Activated naive CD4-positive, alpha-beta T cell treated with anti-CD3 and anti-CD28 coated beads for 36 hours (primary cell): Measurements from ENCODE around the gene WDR44. TPM values are rescaled to one million over a fixed set of nuclear protein-coding genes. Genes with fewer than 3 reads are reported as not detected.

ENCODE experiments used
- CTCF ChIA-PET: fragments of 350-600 bp; sonication (Branson Sonifier 250); formaldehyde crosslinking; loops from one replicate; lab custom pipeline; 2021; ENCODE audit warnings: antibody characterized with exemption; lab: Charles Lee
- DNase-seq: peaks from one replicate; pipeline ENCODE4 v3.0.0-alpha.2; 2020
- H3K27ac Mint-ChIP-seq: one replicate; pipeline ENCODE4 v1.8.0; 2021; ENCODE audit warnings: mild to moderate bottlenecking, mixed read lengths
- H3K27me3 Mint-ChIP-seq: one replicate; pipeline ENCODE4 v1.8.0; 2021; ENCODE audit warnings: low read depth, mixed read lengths
- H3K36me3 Mint-ChIP-seq: one replicate; pipeline ENCODE4 v1.8.0; 2021; ENCODE audit warnings: low read depth, mixed read lengths
- H3K4me1 Mint-ChIP-seq: one replicate; pipeline ENCODE4 v1.8.0; 2021; ENCODE audit warnings: low read depth, mixed read lengths
- H3K4me3 Mint-ChIP-seq: one replicate; pipeline ENCODE4 v1.8.0; 2021; ENCODE audit warnings: mild to moderate bottlenecking, moderate library complexity, mixed read lengths
- H3K9me3 Mint-ChIP-seq: one replicate; pipeline ENCODE4 v1.8.0; 2021; ENCODE audit warnings: mixed read lengths
- intact Hi-C: fragments of 100-400 bp; cut with micrococcal nuclease; formaldehyde crosslinking; loops from one replicate; pipeline ENCODE4 v1.15.1; 2023
- total RNA-seq, 2 experiments: library from RNA; stranded (reverse); gene quantifications; one replicate each; pipeline ENCODE4 v1.2.3, GENCODE V29; 2021

Gene WDR44
- total RNA-seq, 2 experiments from 2014 or later: 4.0 to 5.4 TPM

DNA sequence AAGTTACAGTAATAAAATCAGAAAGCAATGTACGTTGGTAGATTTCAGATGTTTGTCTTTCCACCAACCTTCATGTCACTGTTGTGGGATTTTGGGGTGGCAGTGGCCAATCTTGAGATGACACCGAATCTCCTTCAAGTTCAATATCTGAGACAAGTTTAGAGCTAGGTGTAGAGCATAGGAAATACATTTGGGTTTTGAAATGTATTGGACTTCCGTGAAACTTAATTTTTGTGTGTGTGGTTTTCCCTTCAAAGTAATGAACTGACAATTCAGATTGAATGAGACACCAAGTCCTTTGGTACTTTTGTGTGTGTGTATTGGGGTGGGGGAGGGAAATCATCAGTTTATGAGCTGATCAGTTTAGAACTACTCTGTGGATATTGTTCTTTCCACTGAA lies 1.8 kb downstream of the WDR44 start:
- H3K4me3 Mint-ChIP-seq: peak overlapping the region; percentile 97
- peak overlapping the region; percentile 30 for H3K27ac Mint-ChIP-seq
- no peak for DNase-seq
- H3K9me3 Mint-ChIP-seq: no peaks in the 10 kb centered on the region
- peaks cover 41% of the 10 kb centered on the region for H3K4me1 Mint-ChIP-seq
- intact Hi-C loops: loop anchor here (1.0 to 5.0 kb wide), 4 partner anchors 76 to 890 kb away; partner anchors contain the start of gene PGRMC1
- peaks cover 1% of the 10 kb centered on the region for H3K36me3 Mint-ChIP-seq
- no peaks in the 10 kb centered on the region for H3K27me3 Mint-ChIP-seq
- CTCF ChIA-PET: interaction anchor here (0.7 to 1.5 kb wide), 2 partner anchors 254 to 313 kb away, joined by 3 to 5 read pairs; no protein-coding TSS in a partner anchor

DNA sequence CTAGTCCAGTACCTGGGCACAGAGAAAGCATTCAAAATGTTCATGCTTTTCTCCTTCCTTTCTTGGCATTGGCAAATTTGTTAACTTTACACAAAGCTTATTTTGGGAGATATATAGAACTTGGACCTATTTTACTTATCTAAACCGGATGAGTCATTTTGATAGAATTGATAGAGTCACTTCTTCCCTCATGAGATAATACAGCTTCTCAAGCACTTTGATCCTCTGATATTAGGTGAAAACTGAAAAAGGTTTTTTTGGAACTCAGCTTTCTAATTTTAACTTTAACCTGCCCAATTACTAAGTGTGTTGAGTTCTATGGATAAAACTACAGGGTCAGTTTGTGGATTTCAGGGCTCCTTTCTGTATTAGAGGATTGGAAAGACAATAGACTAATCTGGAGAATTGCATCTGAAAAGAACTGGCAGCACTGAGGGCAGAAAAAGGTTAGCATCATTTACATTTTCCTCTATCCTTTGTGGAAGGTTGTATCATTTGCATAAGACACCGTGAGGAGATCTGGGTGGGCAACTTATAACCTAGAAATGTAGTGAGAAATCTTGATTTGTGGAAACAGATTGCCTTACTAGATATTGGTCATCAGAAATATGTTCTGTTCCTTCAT lies 2.4 kb downstream of the WDR44 start:
- intact Hi-C loops: loop anchor here (5.0 kb wide), 2 partner anchors 629 to 889 kb away; partner anchors contain the start of gene PGRMC1
- Mint-ChIP-seq H3K36me3 (peaks cover 1% of the 10 kb centered on the region), H3K27ac (peak overlapping the region; percentile 30), H3K4me3 (peak overlapping the region; percentile 97), H3K27me3 (no peaks in the 10 kb centered on the region), H3K9me3 (no peaks in the 10 kb centered on the region), H3K4me1 (peaks cover 47% of the 10 kb centered on the region)
- no peak for DNase-seq
- CTCF ChIA-PET: interaction anchor here (0.7 to 1.5 kb wide), 2 partner anchors 253 to 312 kb away, joined by 3 to 5 read pairs; no protein-coding TSS in a partner anchor

DNA sequence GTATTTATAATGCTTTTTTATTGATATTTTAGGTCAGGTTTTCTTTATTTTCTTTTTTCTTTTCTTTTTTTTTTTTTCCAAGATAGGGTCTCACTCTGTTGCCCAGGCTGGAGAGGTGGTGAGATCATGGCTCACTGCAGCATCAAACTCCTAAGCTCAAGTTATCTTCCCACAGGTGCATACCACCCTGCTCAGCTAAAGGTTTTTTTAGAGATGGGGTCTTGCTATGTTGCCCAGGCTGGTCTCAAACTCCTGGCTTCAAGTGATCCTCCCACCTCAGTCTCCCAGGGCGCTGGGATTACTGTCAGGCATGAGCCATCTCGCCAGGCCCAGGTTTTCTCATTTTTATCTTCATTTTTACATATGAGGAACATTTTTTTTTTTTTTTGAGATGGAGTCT lies 3.3 kb downstream of the WDR44 start:
- Mint-ChIP-seq H3K4me3 (no peak overlapping the region), H3K27ac (no peak overlapping the region), H3K4me1 (peaks cover 51% of the 10 kb centered on the region), H3K9me3 (no peaks in the 10 kb centered on the region), H3K36me3 (peaks cover 1% of the 10 kb centered on the region), H3K27me3 (no peaks in the 10 kb centered on the region)
- CTCF ChIA-PET: interaction anchor here (0.6 to 1.5 kb wide), 3 partner anchors 35 to 252 kb away, joined by 3 to 5 read pairs (median 4); no protein-coding TSS in a partner anchor
- intact Hi-C loops: loop anchor here (5.0 kb wide), 2 partner anchors 628 to 888 kb away; partner anchors contain the start of gene PGRMC1
- no peak for DNase-seq

DNA sequence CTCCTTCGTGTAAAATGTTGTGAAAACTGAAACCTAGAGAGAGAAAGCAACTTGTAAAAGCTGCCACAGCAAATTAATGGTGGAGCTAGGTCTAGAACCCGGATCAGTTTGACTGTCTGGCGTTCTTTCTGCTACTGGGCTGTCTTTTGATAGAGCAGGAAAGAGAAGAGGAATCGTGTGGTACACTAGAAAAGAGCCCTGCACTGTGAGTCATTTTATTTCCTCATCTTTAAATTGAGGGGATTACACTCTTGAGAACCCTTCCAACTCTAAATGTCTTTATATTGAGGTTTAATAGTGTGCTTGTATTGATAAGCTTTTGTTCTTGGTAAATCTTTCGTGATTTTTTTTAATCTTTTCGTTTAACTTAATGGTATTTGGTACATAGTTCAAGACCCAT lies 4.3 kb downstream of the WDR44 start:
- no peak overlapping the region for H3K27ac Mint-ChIP-seq
- peaks cover 58% of the 10 kb centered on the region for H3K4me1 Mint-ChIP-seq
- peaks cover 1% of the 10 kb centered on the region for H3K36me3 Mint-ChIP-seq
- DNase-seq: no peak
- H3K27me3 Mint-ChIP-seq: no peaks in the 10 kb centered on the region
- CTCF ChIA-PET: no interaction called here
- no peaks in the 10 kb centered on the region for H3K9me3 Mint-ChIP-seq
- no peak overlapping the region for H3K4me3 Mint-ChIP-seq
- intact Hi-C loops: no loop called here

DNA sequence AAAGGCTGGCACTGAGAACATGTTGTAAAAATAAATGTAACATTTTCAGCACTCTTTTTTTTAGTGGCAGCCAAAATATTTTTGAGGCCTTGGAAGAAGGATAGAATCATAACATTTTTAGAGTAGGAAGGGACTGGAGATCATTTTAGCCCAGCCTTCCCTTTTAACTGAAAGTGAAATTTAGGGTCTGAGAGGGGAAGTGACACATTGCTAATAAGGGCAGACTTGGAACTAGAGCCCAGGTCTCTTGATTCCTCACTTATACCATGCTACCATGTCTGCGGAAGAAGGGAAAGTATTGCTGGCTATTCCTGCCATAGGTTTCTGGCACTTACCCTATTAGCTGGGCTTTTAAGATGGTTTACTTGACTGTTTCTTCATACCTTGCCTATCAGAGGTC lies 4.8 kb downstream of the WDR44 start:
- H3K27ac Mint-ChIP-seq: no peak overlapping the region
- H3K4me3 Mint-ChIP-seq: no peak overlapping the region
- DNase-seq: no peak
- peaks cover 63% of the 10 kb centered on the region for H3K4me1 Mint-ChIP-seq
- CTCF ChIA-PET: no interaction called here
- intact Hi-C loops: no loop called here
- H3K36me3 Mint-ChIP-seq: peaks cover 1% of the 10 kb centered on the region
- H3K9me3 Mint-ChIP-seq: no peaks in the 10 kb centered on the region
- no peaks in the 10 kb centered on the region for H3K27me3 Mint-ChIP-seq

DNA sequence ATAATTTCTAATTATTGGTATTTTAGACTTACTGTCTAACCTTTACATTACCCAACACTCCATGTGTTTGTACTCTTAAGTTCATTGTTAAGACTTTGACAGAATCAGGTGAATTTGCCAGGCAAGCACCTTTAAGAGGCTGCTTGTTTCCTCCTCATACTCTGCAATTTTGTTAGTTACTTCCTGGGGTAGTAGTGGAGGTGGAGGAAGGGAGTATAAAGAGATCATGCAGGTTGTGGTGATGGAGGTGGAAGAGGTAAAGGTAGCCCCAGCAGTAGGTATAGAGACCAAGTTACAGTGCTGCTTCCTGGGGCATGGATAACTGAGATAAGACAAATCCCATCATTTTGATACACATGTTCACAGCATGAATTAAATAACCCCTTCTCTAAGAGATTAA lies 6.7 kb downstream of the WDR44 start:
- H3K4me3 Mint-ChIP-seq: no peak overlapping the region
- H3K36me3 Mint-ChIP-seq: no peaks in the 10 kb centered on the region
- no peaks in the 10 kb centered on the region for H3K9me3 Mint-ChIP-seq
- H3K27ac Mint-ChIP-seq: no peak overlapping the region
- intact Hi-C loops: no loop called here
- peaks cover 66% of the 10 kb centered on the region for H3K4me1 Mint-ChIP-seq
- no peaks in the 10 kb centered on the region for H3K27me3 Mint-ChIP-seq
- no peak for DNase-seq
- CTCF ChIA-PET: no interaction called here

DNA sequence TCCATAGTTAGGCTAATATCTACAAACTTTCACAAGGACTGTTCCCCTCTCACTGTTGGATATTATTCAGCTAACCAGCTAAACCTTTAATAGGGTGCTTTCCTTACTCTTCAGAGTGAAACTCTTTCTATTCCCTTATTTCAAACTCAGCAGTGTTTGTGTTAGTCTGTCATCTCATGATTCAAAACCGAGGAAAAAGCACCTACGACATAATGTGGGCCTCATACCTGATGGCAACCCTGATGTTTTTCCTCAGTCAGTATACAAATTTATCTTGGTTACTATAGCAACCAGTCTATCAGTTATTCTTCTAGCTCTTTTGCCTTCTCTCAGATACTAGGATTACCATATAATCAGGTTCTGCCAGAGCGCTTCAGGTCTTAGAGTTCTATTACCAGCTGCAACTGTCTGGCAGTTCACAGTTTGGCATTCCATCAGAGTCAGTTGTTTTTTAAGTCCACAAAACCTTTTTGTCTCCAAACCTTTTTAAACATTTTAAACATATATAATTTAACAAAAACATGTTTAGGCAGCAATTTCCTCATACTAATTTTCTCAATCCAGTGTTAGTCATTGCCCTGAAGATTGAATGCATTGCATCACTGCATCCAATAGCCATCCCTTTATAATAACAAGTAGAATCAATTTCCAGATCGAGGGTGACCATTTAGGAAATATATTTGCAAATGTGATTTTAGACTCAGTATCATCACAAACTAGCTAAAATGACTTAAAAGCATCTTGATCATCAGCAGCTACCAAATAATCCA lies 7.4 kb downstream of the WDR44 start:
- Mint-ChIP-seq H3K4me1 (peaks cover 59% of the 10 kb centered on the region), H3K9me3 (no peaks in the 10 kb centered on the region), H3K4me3 (no peak overlapping the region), H3K27me3 (no peaks in the 10 kb centered on the region), H3K27ac (no peak overlapping the region), H3K36me3 (no peaks in the 10 kb centered on the region)
- CTCF ChIA-PET: no interaction called here
- no peak for DNase-seq
- intact Hi-C loops: no loop called here

DNA sequence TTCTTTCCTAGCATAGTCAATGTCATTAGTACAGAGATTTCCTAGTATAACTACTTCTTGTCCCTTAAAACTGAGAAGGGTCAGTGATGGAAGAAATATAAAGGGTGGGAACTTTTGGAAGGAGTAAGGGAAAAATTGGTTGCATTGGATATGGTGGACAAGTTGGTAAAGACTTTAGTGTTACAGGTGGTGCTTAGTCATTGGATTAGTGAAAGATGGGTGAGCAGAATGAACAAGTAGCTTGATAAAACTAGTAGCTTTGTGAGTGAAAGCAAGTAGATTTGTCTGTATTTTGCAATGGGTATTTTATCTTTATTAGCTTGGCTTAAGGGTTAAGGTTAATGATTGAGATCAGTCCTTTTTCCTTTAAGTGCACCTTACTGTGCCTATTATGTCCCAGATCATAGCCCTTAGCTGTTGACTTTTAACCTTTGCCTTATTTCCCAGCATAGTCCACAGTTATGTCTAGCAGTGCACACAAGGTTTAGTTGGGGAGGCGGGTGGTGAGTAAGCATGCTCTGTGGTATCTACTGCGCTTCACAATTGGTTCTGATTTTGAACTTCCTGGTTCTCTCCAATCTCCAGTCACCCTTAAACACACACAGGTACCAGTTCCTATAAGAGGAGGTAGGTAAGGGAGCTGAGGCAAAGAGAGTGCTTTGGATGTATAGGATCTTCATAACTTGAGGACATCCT lies 9.5 kb downstream of the WDR44 start:
- H3K4me3 Mint-ChIP-seq: no peak overlapping the region
- H3K9me3 Mint-ChIP-seq: no peaks in the 10 kb centered on the region
- no peaks in the 10 kb centered on the region for H3K36me3 Mint-ChIP-seq
- DNase-seq: peak; percentile 20
- intact Hi-C loops: no loop called here
- CTCF ChIA-PET: no interaction called here
- no peaks in the 10 kb centered on the region for H3K27me3 Mint-ChIP-seq
- H3K4me1 Mint-ChIP-seq: peaks cover 48% of the 10 kb centered on the region
- H3K27ac Mint-ChIP-seq: no peak overlapping the region

DNA sequence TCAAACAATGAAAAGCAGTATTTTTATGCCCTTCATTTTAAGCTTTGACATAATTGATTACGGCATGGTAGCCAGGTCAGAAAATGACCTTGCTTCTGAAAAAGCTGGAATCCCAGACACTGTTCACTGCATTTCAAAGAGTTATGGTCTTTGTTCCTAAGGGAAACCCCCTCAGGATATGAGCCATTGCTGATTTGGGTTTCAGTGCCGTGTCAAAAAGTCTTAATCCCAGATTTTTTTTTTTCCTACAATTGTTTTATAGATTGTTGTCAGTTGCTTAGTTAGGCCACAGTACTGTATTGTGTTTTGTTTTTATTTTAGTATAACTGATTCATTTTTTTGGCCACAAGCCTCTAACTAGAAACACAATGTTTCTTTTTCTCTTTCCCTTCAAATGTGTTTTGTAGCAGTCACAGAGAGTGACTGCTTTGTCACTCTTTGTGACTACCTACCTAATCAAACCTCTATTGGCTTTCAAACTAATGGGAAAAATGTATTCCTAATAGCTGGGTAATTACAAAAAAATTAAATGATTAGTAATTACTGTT lies 10.3 kb downstream of the WDR44 start:
- peaks cover 50% of the 10 kb centered on the region for H3K4me1 Mint-ChIP-seq
- no peaks in the 10 kb centered on the region for H3K36me3 Mint-ChIP-seq
- H3K4me3 Mint-ChIP-seq: no peak overlapping the region
- intact Hi-C loops: no loop called here
- no peak overlapping the region for H3K27ac Mint-ChIP-seq
- H3K27me3 Mint-ChIP-seq: no peaks in the 10 kb centered on the region
- DNase-seq: no peak
- no peaks in the 10 kb centered on the region for H3K9me3 Mint-ChIP-seq
- CTCF ChIA-PET: interaction anchor here (0.7 kb wide), 1 partner anchor 94 kb away, joined by 3 read pairs; no protein-coding TSS in a partner anchor

DNA sequence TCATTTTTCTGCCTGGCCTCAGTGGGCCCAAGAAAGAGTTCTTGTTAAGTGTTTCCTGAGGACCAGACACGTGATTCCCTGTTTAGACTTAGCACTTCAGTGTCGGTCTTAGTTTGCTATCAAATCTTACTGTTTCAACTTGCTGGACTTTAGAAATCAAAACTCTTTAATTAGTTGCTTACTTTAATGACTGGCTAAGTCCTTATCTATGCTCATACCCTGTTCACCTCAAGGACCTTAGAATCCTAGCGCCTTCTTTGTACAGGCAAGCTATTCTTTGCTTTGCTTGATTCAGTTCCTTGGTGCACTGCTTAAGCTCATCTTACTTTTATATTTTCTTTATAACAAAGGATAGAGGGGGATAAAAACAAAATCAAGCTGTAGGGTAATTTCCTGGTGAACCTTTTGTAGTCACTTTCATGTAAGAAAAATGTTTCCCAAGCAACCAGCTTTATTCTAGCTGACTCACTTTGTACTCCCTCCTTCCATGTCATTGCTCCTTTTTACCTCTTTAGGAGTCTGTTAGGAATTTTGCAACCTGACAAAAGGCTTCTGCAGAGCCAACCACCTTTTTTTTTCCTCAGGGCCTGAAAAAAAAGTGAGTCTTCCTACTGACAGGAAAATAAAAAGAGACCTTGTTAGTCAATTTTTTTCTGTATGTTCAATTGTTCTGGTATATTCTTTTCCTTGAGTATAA lies 14.7 kb downstream of the WDR44 start:
- H3K36me3 Mint-ChIP-seq: no peaks in the 10 kb centered on the region

DNA sequence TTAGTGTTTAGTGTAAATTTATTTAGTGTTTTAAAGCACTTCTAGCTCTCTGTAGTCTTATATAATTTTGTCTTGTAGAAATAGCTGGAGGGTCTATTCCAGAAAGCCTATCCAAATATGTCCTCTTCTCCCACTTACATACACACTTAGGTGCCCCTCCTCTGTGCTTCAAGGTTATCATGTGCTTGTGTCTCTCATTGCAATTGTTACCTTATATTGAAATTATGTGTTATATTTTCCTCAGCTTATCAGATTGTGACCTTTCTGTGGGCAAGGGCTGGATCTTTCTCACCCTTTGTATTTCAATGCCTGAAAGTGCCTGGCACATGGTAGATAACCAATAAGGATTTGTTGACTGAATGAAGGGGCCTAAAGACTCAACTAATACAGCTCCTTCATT lies 18.4 kb downstream of the WDR44 start:
- Mint-ChIP-seq H3K36me3 (peaks cover 4% of the 10 kb centered on the region), H3K4me1 (peaks cover 24% of the 10 kb centered on the region), H3K27ac (no peak overlapping the region), H3K4me3 (no peak overlapping the region), H3K9me3 (no peaks in the 10 kb centered on the region), H3K27me3 (no peaks in the 10 kb centered on the region)
- DNase-seq: no peak
- CTCF ChIA-PET: no interaction called here
- intact Hi-C loops: no loop called here

More for the DNA sequence above, 14.7 kb downstream of the WDR44 start:
- Mint-ChIP-seq H3K9me3 (no peaks in the 10 kb centered on the region), H3K27ac (no peak overlapping the region), H3K4me3 (no peak overlapping the region), H3K27me3 (no peaks in the 10 kb centered on the region), H3K4me1 (peaks cover 31% of the 10 kb centered on the region)
- no peak for DNase-seq
- CTCF ChIA-PET: interaction anchor here (0.5 kb wide), 1 partner anchor 47 kb away, joined by 4 read pairs; no protein-coding TSS in a partner anchor
- intact Hi-C loops: no loop called here
